SKM-1 (cell line): ENCODE results near the gene TTC22.
"Not testable (repeated sequence)": the region's sequence is repeated elsewhere in the genome, so short reads cannot be mapped to it uniquely, and the experiment has no call there.

Experiments used
- DNase-seq: peaks from one replicate; lab custom pipeline; 2025; ENCODE audit not compliant: unreplicated experiment; lab: John Stamatoyannopoulos, UW

The TTC22 gene

DNA sequence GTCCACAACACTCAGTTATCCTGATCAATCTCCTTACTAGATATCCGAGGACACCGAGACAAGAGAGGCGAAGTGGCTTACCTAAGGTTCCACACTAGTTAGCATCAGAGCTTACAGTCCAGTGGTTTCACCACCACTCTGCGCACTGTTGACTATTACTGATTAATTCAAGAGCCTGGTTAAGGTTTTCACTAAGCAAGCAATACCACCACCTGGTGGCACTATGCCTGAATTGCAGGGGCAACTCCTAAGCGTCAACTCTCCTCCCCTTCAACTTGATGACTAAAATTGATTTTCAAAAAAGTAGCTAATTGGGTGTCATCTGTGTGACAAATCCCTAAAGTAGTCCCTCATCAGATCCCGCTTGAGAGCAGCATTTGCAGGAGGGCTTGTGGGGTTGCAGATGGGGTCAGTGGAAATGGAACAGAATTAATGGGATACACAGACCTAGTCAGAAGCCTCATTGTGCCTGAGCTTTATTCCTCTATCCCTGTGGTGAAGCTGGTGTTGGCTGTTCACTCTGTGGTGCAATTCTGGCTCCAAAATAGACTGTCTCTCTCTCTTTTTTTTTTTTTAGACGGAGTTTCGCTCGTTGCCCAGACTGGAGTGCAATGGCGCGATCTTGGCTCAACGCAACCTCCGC lies 9.1 kb downstream of the TTC22 start:
- DNase-seq: peak; percentile 19

DNA sequence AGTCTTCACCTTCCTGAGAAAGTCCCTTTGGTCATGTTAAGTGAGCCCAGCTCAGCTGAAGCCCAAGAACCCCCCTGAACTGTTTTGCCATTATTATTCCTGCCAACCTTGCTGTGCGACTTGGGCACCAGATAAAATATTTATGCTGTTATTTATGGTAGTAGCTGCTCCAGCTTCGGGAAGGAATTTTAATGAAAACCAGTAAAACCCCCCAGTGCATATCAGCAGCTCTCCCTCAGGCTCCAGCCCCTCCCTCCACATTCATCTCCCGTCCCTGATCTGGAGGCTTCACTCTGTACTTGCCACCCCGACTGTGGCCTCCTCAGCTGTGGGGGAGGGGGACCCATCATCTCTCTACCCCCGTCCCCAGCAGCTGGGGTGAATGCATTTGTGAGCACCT lies 12.7 kb downstream of the TTC22 start:
- DNase-seq: no peak

DNA sequence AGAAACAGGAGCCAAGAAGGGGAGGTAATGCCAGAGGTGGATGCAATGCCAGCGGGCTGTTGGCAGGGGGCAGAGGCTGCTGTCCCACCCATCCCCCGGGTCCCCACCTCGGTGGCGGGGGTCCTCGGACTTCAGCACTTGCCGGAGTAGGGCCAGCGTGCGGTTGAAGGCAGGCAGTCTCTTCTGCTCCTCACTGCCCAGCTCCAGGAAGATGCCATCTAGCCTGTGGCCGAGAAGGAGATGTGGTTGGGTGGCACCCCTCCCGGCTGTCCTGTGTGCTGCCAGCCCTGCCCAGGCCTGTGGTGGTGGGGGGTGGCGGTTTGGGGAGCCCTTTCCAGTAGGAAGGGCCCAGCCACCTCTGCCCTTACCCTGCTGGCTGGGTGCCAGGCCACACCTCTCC lies 13.5 kb downstream of the TTC22 start:
- no peak for DNase-seq

DNA sequence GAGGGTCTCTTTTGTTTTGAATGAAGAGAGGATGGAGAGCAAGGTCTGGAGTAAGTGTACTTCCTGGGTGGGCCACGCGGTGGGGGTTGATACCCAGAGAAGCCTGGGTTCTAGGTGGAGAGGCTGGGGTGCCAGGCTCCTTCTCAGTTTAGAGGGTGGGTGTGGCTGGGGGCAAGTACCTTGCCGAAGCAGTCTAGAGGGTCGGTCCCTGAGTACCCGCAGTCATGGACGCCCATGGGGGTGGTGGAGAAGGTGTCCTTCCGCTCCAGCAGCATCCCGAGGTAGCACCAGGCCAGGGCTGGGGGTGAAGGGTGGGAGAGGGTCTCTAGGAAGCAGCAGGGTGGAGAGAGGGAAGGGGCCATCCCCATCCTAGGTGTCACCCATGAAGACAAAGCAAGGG lies 14.3 kb downstream of the TTC22 start:
- DNase-seq: no peak

DNA sequence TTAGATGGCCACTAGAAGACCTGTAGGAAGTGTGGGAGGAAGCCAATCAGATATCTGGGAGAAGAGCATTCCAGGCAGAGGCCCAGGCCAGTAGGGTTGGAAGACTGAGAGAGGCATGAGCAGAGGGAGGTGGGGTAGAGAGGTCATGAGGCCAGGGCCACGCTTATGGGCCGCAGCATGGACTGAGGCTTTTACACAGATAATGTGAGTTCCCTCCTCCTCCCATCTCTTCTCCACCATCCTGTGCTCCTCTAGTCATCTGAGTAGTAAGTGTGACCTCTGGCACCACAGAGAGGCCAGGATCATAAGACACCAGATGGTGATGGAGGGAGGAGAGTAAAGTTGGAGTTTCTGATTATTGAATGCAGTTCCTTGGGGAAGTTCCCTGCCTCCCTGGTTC lies 17.1 kb downstream of the TTC22 start:
- no peak for DNase-seq

DNA sequence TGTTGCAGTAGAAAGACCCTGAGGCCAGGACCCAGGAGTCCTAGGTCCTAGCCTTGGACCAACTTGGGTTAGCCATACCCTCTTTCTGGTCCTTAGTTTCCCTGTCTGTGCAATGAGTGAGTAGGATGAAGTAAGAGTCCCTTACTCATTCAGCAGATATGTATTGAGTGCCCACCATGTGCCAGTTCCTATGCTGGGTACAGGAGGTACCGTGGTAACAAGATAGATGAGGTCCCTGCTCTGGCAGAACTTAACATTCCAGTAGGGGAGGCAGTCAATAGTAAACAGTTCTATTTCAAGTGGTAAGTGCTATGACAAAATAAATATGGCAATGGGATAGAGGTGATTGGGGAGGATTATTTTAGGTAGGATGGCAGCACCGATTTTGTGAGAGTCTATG lies 18.5 kb downstream of the TTC22 start:
- DNase-seq: no peak

DNA sequence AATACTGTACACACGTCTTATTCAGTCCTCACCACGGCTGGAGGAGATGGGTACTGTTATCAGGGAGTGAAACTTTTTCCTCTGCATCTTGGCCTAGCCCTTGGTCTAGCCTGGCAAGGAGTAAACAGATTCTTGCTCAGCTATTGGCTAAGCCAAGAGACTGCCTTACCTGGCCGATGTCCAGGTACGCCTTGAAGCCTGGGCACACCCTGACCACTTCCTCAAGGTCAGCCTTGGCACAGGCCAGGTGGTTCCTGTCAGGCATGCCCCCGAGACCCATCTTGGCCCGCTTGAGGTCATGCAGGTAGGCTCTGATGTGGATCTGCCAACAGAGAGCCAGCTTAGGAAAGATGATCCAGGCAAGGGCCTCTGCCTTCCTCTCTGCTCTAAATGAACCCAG lies 19.0 kb downstream of the TTC22 start:
- no peak for DNase-seq

DNA sequence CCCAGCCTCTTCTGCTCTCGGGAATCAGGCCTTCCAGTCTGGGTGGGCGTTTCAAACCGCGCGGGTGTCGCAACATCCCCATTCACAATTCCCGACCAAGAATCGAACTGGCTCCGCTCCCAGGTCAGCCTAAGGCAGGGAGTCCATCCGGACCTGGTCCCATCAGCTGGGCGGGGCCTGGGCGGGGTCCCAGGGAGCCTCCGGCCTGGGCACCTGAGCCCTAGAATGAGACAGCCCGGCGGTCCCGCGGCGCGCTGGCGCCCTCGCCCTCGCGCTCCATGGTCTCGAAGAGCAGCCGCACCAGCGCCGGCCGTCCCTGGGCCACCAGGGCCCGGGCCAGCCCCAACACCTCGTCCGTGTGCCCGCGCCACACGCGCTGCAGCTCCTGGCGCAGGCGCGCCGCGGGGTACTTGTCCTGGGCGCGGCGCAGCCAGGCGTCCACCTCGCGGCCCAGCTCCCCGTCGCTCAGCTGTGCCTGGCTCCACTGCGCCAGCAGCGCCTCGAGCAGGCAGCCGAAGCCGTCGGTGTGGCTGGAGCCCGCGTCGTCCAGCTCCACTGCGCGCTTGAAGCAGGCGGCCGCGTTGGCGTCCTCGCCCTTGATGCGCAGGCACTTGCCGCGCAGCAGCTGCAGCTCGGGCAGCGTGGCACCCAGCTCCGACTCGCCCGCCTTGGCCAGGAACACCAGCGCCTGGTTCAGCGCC lies 19.9 kb downstream of the TTC22 start:
- DNase-seq: no peak

DNA sequence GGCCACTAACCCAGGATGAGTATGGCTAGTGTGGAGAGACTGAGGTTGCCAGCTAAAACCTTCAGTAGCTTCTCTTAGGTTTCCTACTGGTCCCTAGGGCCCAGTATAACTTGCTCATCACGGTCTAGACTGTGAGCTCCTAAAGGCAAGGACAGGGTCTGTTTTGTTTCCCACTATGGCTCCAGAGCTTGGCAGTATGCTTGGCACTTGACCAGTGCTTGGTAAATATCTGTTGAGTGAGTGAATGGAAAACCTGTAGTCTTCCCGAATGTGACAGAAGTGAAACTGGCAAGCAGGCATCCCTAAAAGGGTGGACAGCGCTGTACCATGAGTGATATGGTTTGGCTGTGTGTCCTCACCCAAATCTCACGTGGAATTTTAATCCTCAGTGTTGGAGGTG lies 23.7 kb downstream of the TTC22 start:
- DNase-seq: no peak

DNA sequence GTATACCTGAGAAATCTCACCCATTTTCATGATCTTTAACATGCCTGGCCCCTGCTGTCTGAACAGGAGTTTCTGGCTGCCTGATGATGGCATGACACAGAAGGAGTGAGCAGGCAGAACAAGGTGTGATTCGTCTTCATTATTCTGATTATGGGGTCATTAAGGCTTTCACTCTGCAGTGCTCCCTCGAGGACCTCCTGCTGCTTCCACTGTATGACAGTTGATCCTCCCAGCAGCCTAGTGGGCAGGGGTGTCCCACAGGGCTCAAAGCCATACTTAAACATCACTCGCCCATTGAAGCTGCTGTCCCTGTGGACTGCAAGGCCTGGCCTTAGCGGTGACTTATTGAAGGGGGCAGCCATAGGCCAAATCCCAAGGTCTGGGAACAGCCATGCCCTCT lies 24.1 kb downstream of the TTC22 start:
- DNase-seq: no peak

DNA sequence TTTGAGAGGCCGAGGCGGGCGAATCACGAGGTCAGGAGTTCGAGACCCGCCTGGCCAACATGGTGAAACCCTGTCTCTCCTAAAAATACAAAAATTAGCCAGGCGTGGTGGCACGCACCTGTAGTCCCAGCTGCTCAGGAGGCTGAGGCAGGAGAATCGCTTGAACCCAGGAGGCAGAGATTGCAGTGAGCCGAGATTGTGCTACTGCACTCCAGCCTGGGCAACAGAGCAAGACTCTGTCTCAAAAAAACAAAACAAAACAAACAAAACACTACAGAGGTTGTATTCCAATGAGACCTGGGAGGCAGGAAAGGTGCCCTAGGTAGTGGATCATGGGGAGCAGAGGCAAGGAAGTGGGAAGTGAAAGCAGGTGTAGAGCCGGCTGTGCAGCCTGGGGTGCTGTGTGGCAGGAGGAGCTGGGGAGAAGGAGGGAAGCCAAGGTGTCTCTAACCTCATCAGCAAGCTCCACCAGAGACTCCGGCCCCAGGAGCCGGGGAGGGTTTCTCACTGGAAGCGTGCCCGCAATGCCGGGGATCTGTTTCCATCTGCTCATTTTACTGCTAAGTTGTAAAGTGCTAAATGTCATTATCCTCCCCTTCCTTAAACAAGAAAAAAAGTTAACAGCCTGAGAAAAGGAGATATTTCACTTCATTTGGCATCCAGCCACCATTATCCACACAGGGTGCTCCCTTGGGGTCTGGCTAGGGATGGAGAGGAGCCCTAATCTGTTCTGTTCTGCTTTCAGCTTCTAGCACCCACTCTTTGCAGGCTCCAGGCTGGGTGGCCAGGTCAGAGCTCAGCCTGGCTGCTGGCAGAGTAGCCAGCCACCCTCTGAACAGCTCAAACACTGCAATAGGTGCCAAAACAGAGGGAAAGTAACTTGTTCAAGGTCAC lies 25.0 kb downstream of the TTC22 start:
- DNase-seq: not testable (repeated sequence)

DNA sequence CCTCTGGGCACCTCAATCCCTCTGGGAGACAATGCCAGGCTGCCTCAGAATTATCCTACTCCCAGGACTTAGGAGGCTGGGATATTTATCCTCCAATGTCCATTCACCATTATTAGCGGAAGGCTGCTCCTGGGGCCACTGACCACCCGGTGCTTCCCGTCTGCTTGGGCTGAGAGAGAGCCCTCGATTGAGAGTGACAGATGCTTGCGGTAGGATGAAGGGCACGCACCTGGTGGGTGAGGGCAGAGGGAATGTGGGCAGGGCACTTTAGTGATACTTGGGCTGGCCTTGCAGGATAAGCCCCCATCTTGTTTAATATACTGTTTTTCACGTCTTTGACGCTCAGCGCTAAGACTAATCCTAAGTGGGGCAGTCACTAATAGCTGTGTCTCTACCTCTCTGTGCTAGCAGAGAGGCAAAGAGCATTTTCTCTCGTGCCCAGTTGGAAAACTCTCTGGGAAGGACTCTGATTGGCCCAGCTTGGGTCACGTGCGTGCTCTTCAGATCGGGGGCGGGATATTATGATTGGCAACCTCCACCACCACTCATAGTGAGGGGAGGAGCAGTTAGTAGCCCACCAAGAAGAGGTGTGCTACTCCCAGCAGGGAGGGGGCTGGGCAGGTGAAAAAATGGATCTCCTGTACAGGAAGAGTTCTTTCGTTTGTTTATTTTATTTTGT lies 26.2 kb downstream of the TTC22 start:
- no peak for DNase-seq

DNA sequence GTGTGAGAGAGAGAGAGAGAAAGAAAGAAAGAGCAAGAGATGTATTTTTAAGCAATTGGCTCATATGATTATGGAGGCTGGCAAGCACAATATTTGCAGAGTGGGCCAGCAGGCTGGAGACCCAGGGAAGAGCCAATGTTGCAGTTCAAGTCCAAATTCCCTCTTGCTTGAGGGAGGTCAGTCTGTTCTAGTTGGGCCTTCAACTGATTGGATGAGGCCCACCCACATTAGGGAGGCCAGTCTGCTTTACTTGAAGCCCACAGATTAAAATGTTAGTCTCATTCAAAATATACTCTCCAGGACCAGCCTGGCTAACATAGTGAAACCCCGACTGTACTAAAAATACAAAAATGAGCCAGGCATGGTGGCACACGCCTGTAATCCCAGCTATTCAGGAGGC lies 28.2 kb downstream of the TTC22 start:
- DNase-seq: no peak

DNA sequence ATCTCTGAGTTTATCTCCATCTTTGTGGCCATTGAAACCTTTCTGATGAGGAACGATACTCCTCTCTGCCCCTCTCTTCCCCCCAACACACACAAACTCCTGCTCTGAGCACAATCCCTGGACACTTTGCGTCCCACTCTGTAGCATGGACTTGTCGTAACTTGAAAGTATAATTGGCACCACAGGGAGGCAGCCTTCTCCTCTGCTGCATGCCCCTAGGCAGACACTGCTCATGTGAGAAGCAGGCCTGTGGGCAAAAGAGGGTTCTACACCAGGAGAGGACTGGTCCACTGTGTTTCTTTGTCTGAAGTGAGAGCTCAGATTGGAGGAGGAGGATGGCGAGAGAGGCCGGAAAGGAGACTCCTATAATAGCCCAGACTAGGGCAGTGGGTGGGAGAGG lies 33.0 kb downstream of the TTC22 start:
- DNase-seq: no peak

DNA sequence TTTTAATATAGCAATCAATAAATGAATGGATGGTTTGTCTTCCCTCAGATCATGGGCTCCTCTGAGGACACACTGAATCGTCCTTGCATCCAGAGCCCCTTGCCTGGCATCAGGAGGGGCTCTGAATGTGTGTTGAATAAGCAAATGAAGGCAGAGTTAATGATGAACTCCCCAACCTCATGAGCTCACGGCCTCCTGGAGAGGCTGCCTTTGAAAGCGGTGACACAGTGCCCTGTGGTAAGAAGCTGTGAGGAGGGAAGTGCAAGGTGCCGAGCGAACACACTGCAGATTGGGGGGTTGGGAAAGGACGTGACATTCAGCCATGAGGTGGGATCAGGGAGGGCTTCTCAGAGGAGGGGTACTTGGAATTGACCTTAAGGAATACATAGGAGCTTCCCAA lies 33.6 kb downstream of the TTC22 start:
- DNase-seq: no peak

DNA sequence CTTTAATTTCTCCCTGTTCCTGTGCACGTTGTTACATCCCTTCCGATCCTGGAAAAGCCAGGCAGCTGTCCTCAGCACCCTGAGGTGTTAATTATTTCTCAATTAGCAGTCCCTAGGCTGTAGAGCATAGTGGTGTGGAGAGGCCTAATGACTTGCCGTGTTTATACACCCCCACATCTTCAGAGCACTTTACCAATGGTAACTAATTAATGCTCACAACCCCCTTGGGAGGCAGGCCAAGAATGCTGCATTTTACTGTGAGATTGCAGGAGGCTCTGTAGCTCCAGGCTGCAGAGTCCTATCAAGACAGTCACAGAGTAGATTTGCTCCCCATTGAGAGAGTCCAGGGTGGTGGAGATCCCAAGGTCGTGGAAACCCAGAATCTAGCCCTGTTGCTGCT lies 34.4 kb downstream of the TTC22 start:
- no peak for DNase-seq

DNA sequence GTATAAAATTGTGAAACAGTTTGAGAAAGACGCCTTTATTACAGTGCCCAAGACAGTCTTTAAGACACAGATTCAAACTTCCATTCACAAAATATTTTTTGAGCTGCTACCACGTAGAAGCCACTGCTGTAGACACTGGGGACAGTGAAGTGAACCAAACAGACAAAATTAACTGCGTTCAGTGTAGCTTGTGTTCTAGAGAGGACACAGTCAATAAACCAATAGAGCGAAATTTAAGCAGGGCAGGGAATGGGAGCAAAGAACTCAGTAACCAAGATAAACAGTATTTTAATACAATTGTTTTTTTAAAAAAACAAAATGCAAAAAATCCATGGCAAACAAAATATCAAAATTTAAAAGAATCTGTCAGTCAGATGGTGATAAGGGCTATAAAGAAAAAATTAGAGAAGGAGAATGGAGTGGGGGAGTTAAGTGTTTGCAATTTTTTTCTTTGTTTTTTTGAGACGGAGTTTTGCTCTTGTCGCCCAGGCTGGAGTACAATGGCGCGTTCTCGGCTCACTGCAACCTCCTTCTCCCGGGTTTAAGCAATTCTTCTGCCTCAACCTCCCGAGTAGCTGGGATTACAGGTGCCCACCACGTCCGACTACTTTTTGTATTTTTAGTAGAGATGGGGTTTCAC lies 36.1 kb downstream of the TTC22 start:
- no peak for DNase-seq

DNA sequence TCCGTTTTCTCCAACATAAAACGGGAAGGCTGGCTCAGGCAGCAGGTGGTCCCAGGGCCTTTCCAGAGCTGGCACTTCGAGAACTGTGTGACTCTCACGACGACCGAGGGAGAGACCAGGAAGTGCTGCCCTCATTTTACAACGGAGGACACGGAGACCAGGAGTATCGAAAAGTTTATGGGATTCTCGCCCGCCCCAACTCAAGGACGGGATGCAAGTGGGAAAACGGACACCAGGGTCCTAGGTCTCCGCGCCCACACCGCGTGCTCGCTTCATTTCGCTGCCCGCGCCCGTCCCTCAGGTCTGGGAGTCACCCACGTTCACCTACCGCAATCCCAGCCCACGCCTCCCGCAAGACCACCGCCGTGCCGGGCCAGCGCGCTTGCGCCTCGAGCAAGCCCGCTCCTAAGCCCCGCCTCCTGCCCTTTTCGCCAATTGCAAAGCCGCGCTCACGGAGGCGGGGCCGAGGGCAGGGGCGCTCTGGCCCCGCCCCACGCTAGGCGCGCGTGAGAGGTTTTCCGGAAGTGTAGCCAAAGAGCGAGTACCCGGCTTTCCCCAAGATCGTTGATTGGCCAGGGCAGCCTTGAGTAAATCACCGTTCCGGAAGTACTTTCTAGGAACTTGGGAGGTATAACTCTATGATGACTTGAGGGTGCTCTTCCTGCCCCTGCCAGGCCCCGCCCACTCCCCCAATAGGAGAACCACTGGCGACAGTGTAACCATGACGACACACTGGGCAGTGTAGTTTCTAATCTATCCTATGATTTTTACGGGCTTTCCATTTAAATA lies 36.8 kb downstream of the TTC22 start, which contains the start of gene PARS2:
TSS of gene PARS2 (minus strand) at position 391 of the 789 bp plus-strand sequence. CDS start 5,362 bp downstream, outside the sequence.
- peak; percentile 99 for DNase-seq

DNA sequence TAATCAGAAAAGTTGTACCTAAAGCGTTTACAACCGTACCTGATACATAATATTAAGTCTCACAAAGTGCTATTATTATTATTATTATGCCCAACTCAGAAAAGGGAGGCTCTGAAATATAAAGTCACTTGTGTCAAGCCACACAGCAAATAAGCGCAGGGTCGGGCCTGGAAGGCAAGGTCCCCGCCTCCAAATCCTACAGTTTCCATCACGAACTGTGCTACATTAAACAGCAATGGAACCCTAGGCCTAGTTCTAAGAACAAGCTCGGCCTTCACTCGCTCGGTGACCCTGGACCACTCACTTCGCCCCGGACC lies 37.3 kb downstream of the TTC22 start:
- DNase-seq: no peak

DNA sequence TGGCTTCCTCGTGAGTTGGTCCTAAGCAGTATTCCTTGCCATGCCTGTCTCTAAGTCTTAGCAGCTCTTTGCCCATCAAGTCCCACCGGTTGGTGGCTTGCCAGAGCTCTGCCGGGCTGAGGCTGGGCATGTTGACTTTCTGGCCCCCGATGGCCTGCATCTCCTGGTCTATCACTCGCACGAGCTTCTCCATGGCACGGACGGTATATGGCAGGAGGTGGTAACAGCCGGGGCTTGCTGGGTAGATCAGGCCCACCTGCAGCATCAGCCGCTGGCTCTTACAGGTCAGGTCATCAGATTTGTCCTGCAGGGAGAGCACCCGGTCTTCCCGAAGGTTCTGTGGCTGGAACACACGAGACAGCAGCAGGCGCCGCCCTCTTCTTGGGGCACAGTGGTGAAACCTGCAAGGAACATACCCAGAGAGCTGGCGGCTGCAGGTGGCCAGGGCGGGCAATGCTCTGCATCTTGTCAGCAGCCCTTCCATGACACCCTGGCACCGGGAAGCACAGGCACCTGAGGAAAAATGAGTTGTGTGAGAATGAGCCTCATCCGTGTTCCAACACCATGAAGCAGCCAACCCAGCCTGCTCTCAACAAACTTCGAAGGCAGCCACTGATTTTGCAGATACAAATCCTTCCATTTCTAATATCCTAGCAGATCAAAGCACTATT lies 42.3 kb downstream of the TTC22 start:
- DNase-seq: no peak
